Adrenal gland (tissue), 12 donors: ENCODE data around the gene GPM6B. TPM values are rescaled to one million over a fixed set of nuclear protein-coding genes. Genes with fewer than 3 reads are reported as not detected.

Experiments
- DNase-seq, 7 donors: peaks; one replicate each; pipeline ENCODE4 v3.0.0-alpha.2; 2019 to 2020
- H3K27ac ChIP-seq, 5 donors: fragments of 200-600 bp; sonication (generic) in 4 of 5; 1 replicate in 3 of 5; 2 replicates in 2 of 5; pipeline versions ENCODE4 v1.5.1 to v1.8.0; 2016 to 2020; ENCODE audit warnings: mild to moderate bottlenecking in 1 of 5
- H3K27me3 ChIP-seq: fragments of 200-600 bp; 2 replicates; pipeline ENCODE4 v1.8.0; 2021
- H3K36me3 ChIP-seq, 2 donors: fragments of 200-600 bp; replicated peaks in 1 of 2; 1 replicate in 1 of 2; 2 replicates in 1 of 2; pipeline versions ENCODE4 v1.5.1 to v1.8.0; 2018 to 2022
- H3K4me1 ChIP-seq, 2 donors: fragments of 200-600 bp; replicated peaks in 1 of 2; 1 replicate in 1 of 2; 2 replicates in 1 of 2; pipeline versions ENCODE4 v1.5.1 to v1.8.0; 2018 to 2021
- H3K4me3 ChIP-seq, 4 donors: fragments of 200-600 bp; sonication (generic) in 3 of 4; one replicate each; pipeline ENCODE4 v1.5.1; 2016 to 2018
- H3K9me3 ChIP-seq, 3 donors: fragments of 200-600 bp; sonication (generic) in 1 of 3; replicated peaks in 1 of 3; 1 replicate in 2 of 3; 2 replicates in 1 of 3; pipeline versions ENCODE4 v1.5.1 to v1.8.0; 2016 to 2021
- CTCF ChIP-seq, 6 experiments: fragments of 450-650 bp in 4 of 6; fragments of 200-600 bp in 2 of 6; sonication (generic) in 1 of 6; IDR thresholded peaks; 1 replicate in 5 of 6; 2 replicates in 1 of 6; pipeline versions ENCODE4 v1.5.1 to v1.8.0; 2016 to 2021; ENCODE audit warnings: antibody characterized with exemption in 6 of 6, mild to moderate bottlenecking in 2 of 6, moderate library complexity in 1 of 6
- POLR2A ChIP-seq, 2 donors: fragments of 450-650 bp; IDR thresholded peaks; one replicate each; pipeline ENCODE4 v1.6.1; 2017; ENCODE audit warnings: antibody characterized with exemption in 2 of 2, mild to moderate bottlenecking in 2 of 2, moderate library complexity in 1 of 2
- WGBS, 4 donors: extraction: QIAGEN DNeasy Blood & Tissue Kit in 2 of 4; methylation state at CpG; one replicate each; pipeline versions ENCODE4 v1.1.5 to v1.1.7; 2013 to 2017; 5-methylcytosine and 5-hydroxymethylcytosine counted together
- intact Hi-C, 2 donors: fragments of 100-400 bp; cut with DNase I; formaldehyde crosslinking; loops; one replicate each; pipeline versions ENCODE4 v1.14.1 to v1.15.0; 2022 to 2023
- polyA plus RNA-seq, 3 donors: library from polyadenylated mRNA; stranded (reverse); fragments of 200-250 nt in 2 of 3; fragments of 350-450 nt in 1 of 3; fragmentation: Illumina TruSeq in 1 of 3; extraction: RNeasy Lipid Tissue Mini Kit (QIAGEN cat#74804) in 1 of 3; gene quantifications; one replicate each; pipeline ENCODE4 v1.2.3, GENCODE V29; 2013 to 2014
- total RNA-seq, 9 donors: library from RNA; depleted of rRNA in 4 of 9; stranded (reverse); fragments of >200 nt in 4 of 9; fragments of 120-200 nt in 1 of 9; fragmentation: NEBNext Ultra II Directional in 1 of 9; extraction: Animal tissue kit (Norgen Biotek cat#: 25700) in 1 of 9; gene quantifications; one replicate each; pipeline versions ENCODE4 v1.1.0 to v1.2.4, GENCODE V29; 2013 to 2023
- donor health status: healthy with polysubstance abuse.
- donor health status: Bipolar disorder and iron deficiency.
- donor health status: DM: yes; HTN: yes; CAD: no.
- donor health status: DM: no; HTN: no; CAD: no.
- donor health status: DM: no; HTN: no; CAD: no.
- donor health status: DM: yes; HTN: yes; CAD: no.

GPM6B gene
- total and polyA plus RNA-seq, 12 donors: 1.0 to 7.5 (median 4.2) TPM

GRCh38 chrX:13824746-13825145 lies 7.9 kb upstream of the GPM6B start:
- Histone ChIP-seq H3K27me3 (peaks cover 34% of the 10 kb centered on the region), H3K36me3 (no peaks in the 10 kb centered on the region), H3K9me3 (no peaks in the 10 kb centered on the region), H3K27ac (no peak overlapping the region), H3K4me3 (no peak overlapping the region), H3K4me1 (no peaks in the 10 kb centered on the region)
- DNase-seq: no peak
- WGBS, 4 donors: 79 to 82% (median 79%) methylated on average over 6 of the region's 6 CpGs
- intact Hi-C loops: no loop called here
- TF ChIP-seq POLR2A (IDR thresholded peaks at IDR 0.05): no peak
- no peak for TF ChIP-seq CTCF (IDR thresholded peaks at IDR 0.05)

- WGBS, 4 donors: 73 to 96% (median 81%) methylated on average over 6 of the region's 6 CpGs; no CpG with 5 or more reads in 1 of the 4 donors
- Histone ChIP-seq H3K36me3 (no peaks in the 10 kb centered on the region), H3K4me1 (no peaks in the 10 kb centered on the region), H3K27me3 (peaks cover 34% of the 10 kb centered on the region), H3K27ac (no peak overlapping the region), H3K4me3 (no peak overlapping the region), H3K9me3 (no peaks in the 10 kb centered on the region)
- DNase-seq: no peak
- no peak for TF ChIP-seq POLR2A (IDR thresholded peaks at IDR 0.05)
- TF ChIP-seq CTCF (IDR thresholded peaks at IDR 0.05): no peak
- intact Hi-C loops: no loop called here
Observed at GRCh38 chrX:13821738-13822137, 4.8 kb upstream of the GPM6B start.

- Histone ChIP-seq H3K36me3 (no peaks in the 10 kb centered on the region), H3K4me1 (no peaks in the 10 kb centered on the region), H3K27me3 (peaks cover 34% of the 10 kb centered on the region), H3K27ac (no peak overlapping the region), H3K4me3 (no peak overlapping the region), H3K9me3 (no peaks in the 10 kb centered on the region)
- intact Hi-C loops: no loop called here
- no peak for DNase-seq
- 70 to 84% (median 79%) methylated on average over 5 to 6 of the region's 6 CpGs for WGBS, 4 donors
- TF ChIP-seq POLR2A (IDR thresholded peaks at IDR 0.05) (no peak), CTCF (IDR thresholded peaks at IDR 0.05) (no peak)
Observed at GRCh38 chrX:13816176-13816575, 717 bp downstream of the GPM6B start.

- no peaks in the 10 kb centered on the region for H3K4me1 ChIP-seq
- H3K27me3 ChIP-seq: peaks cover 37% of the 10 kb centered on the region
- H3K27ac ChIP-seq: no peak overlapping the region
- no peaks in the 10 kb centered on the region for H3K9me3 ChIP-seq
- DNase-seq: no peak
- intact Hi-C loops: no loop called here
- H3K4me3 ChIP-seq: no peak overlapping the region
- WGBS, 4 donors: 72 to 79% (median 77%) methylated on average over 7 of the region's 7 CpGs
- no peak for TF ChIP-seq POLR2A (IDR thresholded peaks at IDR 0.05)
- no peaks in the 10 kb centered on the region for H3K36me3 ChIP-seq
Observed at GRCh38 chrX:13815664-13816063, 1.2 kb downstream of the GPM6B start.

GRCh38 chrX:13808865-13809264 lies 8.0 kb downstream of the GPM6B start:
- no peak overlapping the region for H3K4me3 ChIP-seq
- intact Hi-C loops: no loop called here
- H3K4me1 ChIP-seq: no peaks in the 10 kb centered on the region
- no peaks in the 10 kb centered on the region for H3K36me3 ChIP-seq
- no peak overlapping the region for H3K27ac ChIP-seq
- no peak for TF ChIP-seq POLR2A (IDR thresholded peaks at IDR 0.05)
- no peak for TF ChIP-seq CTCF (IDR thresholded peaks at IDR 0.05)
- H3K27me3 ChIP-seq: peaks cover 32% of the 10 kb centered on the region
- no peak for DNase-seq
- H3K9me3 ChIP-seq: no peaks in the 10 kb centered on the region
